Vagina (tissue), 2 donors: ENCODE results near the gene RPTOR. TPM values are rescaled to one million over a fixed set of nuclear protein-coding genes. Genes with fewer than 3 reads are reported as not detected.

ENCODE experiments used
- DNase-seq, 2 donors: peaks; one replicate each; pipeline ENCODE4 v3.0.0-alpha.2; 2017; ENCODE audit errors: extremely low spot score in 2 of 2
- H3K27ac ChIP-seq: fragments of 200-600 bp; sonication (generic); one replicate; pipeline ENCODE4 v1.5.1; 2019
- H3K27me3 ChIP-seq: fragments of 200-600 bp; sonication (generic); one replicate; pipeline ENCODE4 v1.5.1; 2019
- H3K36me3 ChIP-seq, 2 donors: fragments of 200-600 bp; sonication (generic); one replicate each; pipeline ENCODE4 v1.5.1; 2017 to 2019
- H3K4me1 ChIP-seq: fragments of 200-600 bp; sonication (generic); one replicate; pipeline ENCODE4 v1.5.1; 2019
- H3K4me3 ChIP-seq, 2 donors: fragments of 200-600 bp; sonication (generic); 1 replicate in 1 of 2; 2 replicates in 1 of 2; pipeline ENCODE4 v1.5.1; 2016 to 2019
- H3K9me3 ChIP-seq: fragments of 200-600 bp; sonication (generic); one replicate; pipeline ENCODE4 v1.5.1; 2019
- CTCF ChIP-seq, 3 experiments: fragments of 450-650 bp in 2 of 3; fragments of 200-600 bp in 1 of 3; sonication (generic) in 1 of 3; IDR thresholded peaks; one replicate each; pipeline ENCODE4 v1.5.1; 2017 to 2019; ENCODE audit warnings: antibody characterized with exemption in 3 of 3, mild to moderate bottlenecking in 2 of 3, moderate library complexity in 2 of 3
- POLR2A ChIP-seq, 2 donors: fragments of 450-650 bp; IDR thresholded peaks; one replicate each; pipeline ENCODE4 v1.6.1; 2017; ENCODE audit warnings: antibody characterized with exemption in 2 of 2, mild to moderate bottlenecking in 2 of 2, moderate library complexity in 2 of 2
- POLR2AphosphoS5 ChIP-seq, 2 donors: sonication (generic); formaldehyde crosslinking; IDR thresholded peaks; one replicate each; pipeline ENCODE4 v1.9.0; 2017; ENCODE audit warnings: antibody characterized with exemption in 2 of 2, mild to moderate bottlenecking in 2 of 2, low read depth in 1 of 2; ENCODE audit not compliant: insufficient read depth in 1 of 2
- intact Hi-C: fragments of 100-400 bp; cut with DNase I; formaldehyde crosslinking; loops from one replicate; pipeline ENCODE4 v1.15.1; 2023
- total RNA-seq: library from RNA; depleted of rRNA; stranded (reverse); fragments of >200 nt; gene quantifications from one replicate; pipeline ENCODE4 v1.2.3, GENCODE V29; 2016

The RPTOR gene
- total RNA-seq, 1 donor from 2014 or later = 38.3 TPM

GRCh38 chr17:80720610-80721577 lies 176.3 kb downstream of the RPTOR start:
- intact Hi-C loops = no loop called here
- Histone ChIP-seq H3K27ac (no peak overlapping the region), H3K27me3 (no peaks in the 10 kb centered on the region), H3K4me1 (no peaks in the 10 kb centered on the region), H3K36me3 (no peaks in the 10 kb centered on the region), H3K4me3 (no peak overlapping the region), H3K9me3 (no peaks in the 10 kb centered on the region)
- peak in 1 of 2 donors; percentile 33 for TF ChIP-seq POLR2AphosphoS5 (IDR thresholded peaks at IDR 0.05; ENCODE audit: insufficient read depth in 1 of 2, low read depth in 1 of 2)
- TF ChIP-seq POLR2A (IDR thresholded peaks at IDR 0.05) = no peak
- DNase-seq = no peak

- intact Hi-C loops = no loop called here
- TF ChIP-seq POLR2A (IDR thresholded peaks at IDR 0.05) (no peak), CTCF (IDR thresholded peaks at IDR 0.05) (no peak), POLR2AphosphoS5 (IDR thresholded peaks at IDR 0.05; ENCODE audit: insufficient read depth in 1 of 2, low read depth in 1 of 2) (no peak)
- H3K36me3 ChIP-seq = no peaks in the 10 kb centered on the region
- H3K9me3 ChIP-seq = no peaks in the 10 kb centered on the region
- H3K27ac ChIP-seq = no peak overlapping the region
- no peak overlapping the region for H3K4me3 ChIP-seq
- H3K27me3 ChIP-seq = no peaks in the 10 kb centered on the region
- H3K4me1 ChIP-seq = no peaks in the 10 kb centered on the region
- DNase-seq = no peak
Measured at GRCh38 chr17:80722661-80723060, 178.0 kb downstream of the RPTOR start.

- TF ChIP-seq POLR2A (IDR thresholded peaks at IDR 0.05) = no peak
- no peak for TF ChIP-seq CTCF (IDR thresholded peaks at IDR 0.05)
- no peak for TF ChIP-seq POLR2AphosphoS5 (IDR thresholded peaks at IDR 0.05; ENCODE audit: insufficient read depth in 1 of 2, low read depth in 1 of 2)
- no peaks in the 10 kb centered on the region for H3K4me1 ChIP-seq
- no peak overlapping the region for H3K27ac ChIP-seq
- DNase-seq = no peak
- H3K36me3 ChIP-seq = no peaks in the 10 kb centered on the region
- no peaks in the 10 kb centered on the region for H3K9me3 ChIP-seq
- H3K27me3 ChIP-seq = no peaks in the 10 kb centered on the region
- intact Hi-C loops = no loop called here
- H3K4me3 ChIP-seq = no peak overlapping the region
Measured at GRCh38 chr17:80724775-80725266, 180.2 kb downstream of the RPTOR start.

- Histone ChIP-seq H3K4me3 (no peak overlapping the region), H3K9me3 (no peaks in the 10 kb centered on the region), H3K36me3 (no peaks in the 10 kb centered on the region), H3K27me3 (no peaks in the 10 kb centered on the region), H3K4me1 (no peaks in the 10 kb centered on the region), H3K27ac (no peak overlapping the region)
- no peak for DNase-seq
- TF ChIP-seq CTCF (IDR thresholded peaks at IDR 0.05) (no peak), POLR2A (IDR thresholded peaks at IDR 0.05) (no peak)
- intact Hi-C loops = no loop called here
Measured at GRCh38 chr17:80725517-80725916, 180.9 kb downstream of the RPTOR start.

GRCh38 chr17:80726558-80727408 lies 182.1 kb downstream of the RPTOR start:
- Histone ChIP-seq H3K36me3 (no peaks in the 10 kb centered on the region), H3K27ac (no peak overlapping the region), H3K27me3 (no peaks in the 10 kb centered on the region), H3K9me3 (no peaks in the 10 kb centered on the region), H3K4me3 (no peak overlapping the region), H3K4me1 (no peaks in the 10 kb centered on the region)
- intact Hi-C loops = no loop called here
- no peak for DNase-seq
- no peak for TF ChIP-seq POLR2AphosphoS5 (IDR thresholded peaks at IDR 0.05; ENCODE audit: insufficient read depth in 1 of 2, low read depth in 1 of 2)
- no peak for TF ChIP-seq POLR2A (IDR thresholded peaks at IDR 0.05)
- no peak for TF ChIP-seq CTCF (IDR thresholded peaks at IDR 0.05)
